AG04449 (cell line): ENCODE results near the gene IRF9.

ENCODE experiments used
- CTCF ChIA-PET: fragments of 350-600 bp; formaldehyde crosslinking; extraction: SDS; loops from one replicate; lab custom pipeline; 2021; ENCODE audit warnings: antibody characterized with exemption; lab: Yijun Ruan, JAX
- POLR2A ChIA-PET: fragments of 400-600, 350-600 bp; formaldehyde crosslinking; extraction: SDS; loops from one replicate; lab custom pipeline; 2020; ENCODE audit warnings: antibody characterized with exemption, inconsistent platforms; lab: Yijun Ruan, JAX
- DNase-seq: peaks from one replicate; pipeline ENCODE4 v3.0.0-alpha.2; 2010; ENCODE audit warnings: low read depth, low spot score
- H3K4me3 ChIP-seq: 2 replicates; pipeline ENCODE4 v1.5.1; 2011; ENCODE audit warnings: low read depth, mild to moderate bottlenecking, control low read depth, low read length
- CTCF ChIP-seq: IDR thresholded peaks from one replicate; pipeline ENCODE4 v1.5.1; 2011; ENCODE audit warnings: mild to moderate bottlenecking, moderate library complexity, low read length, control low read depth, inconsistent platforms; ENCODE audit not compliant: insufficient read depth; ENCODE audit errors: missing control alignments

IRF9 gene

GRCh38 chr14:24215495-24216344 is 54.7 kb downstream of the IRF9 start, which contains the start of gene MDP1:
MDP1 (minus strand) TSS chr14:24216066; CDS start chr14:24215955, 111 bp downstream.
- ChIA-PET POLR2A (interaction anchor here (0.7 to 1.4 kb wide), 5 partner anchors 9 to 158 kb away, joined by 3 to 5 read pairs (median 3); partner anchors contain the start of genes PCK2 and TINF2), CTCF (interaction anchor here (0.7 to 5.3 kb wide), 16 partner anchors 9 to 220 kb away, joined by 3 to 89 read pairs (median 5); partner anchors contain the start of genes CIDEB, DHRS1, GMPR2 and LTB4R2)
- DNase-seq, result peak; percentile 33
- H3K4me3 ChIP-seq, result peak within 1 kb of the TSS; percentile 90
- peak; percentile 70 for TF ChIP-seq CTCF
